Measurements from ENCODE around the gene ZNF276. TPM values are rescaled to one million over a fixed set of nuclear protein-coding genes. Genes with fewer than 3 reads are reported as not detected.

ZNF276 gene
- total RNA-seq, 4 donors from 2014 or later: 10.9 to 39.6 (median 22.2) TPM

GRCh38 chr16:89712274-89712781 is 9.0 kb upstream of the ZNF276 start:
- no peak for TF ChIP-seq CTCF (IDR thresholded peaks at IDR 0.05; ENCODE audit: low read depth)

GRCh38 chr16:89716493-89716892 is 4.8 kb upstream of the ZNF276 start:
- TF ChIP-seq CTCF (IDR thresholded peaks at IDR 0.05; ENCODE audit: low read depth): no peak

GRCh38 chr16:89716916-89717687 is 4.2 kb upstream of the ZNF276 start:
- no peak for TF ChIP-seq CTCF (IDR thresholded peaks at IDR 0.05; ENCODE audit: low read depth)

- TF ChIP-seq CTCF (IDR thresholded peaks at IDR 0.05; ENCODE audit: low read depth): no peak
These were observed 3.4 kb upstream of the ZNF276 start for GRCh38 chr16:89717688-89718505.

- no peak for TF ChIP-seq CTCF (IDR thresholded peaks at IDR 0.05; ENCODE audit: low read depth)
These were observed 855 bp upstream of the ZNF276 start for GRCh38 chr16:89720551-89720812.

GRCh38 chr16:89721546-89722391 is 432 bp downstream of the ZNF276 start:
- no peak for TF ChIP-seq CTCF (IDR thresholded peaks at IDR 0.05; ENCODE audit: low read depth)
